Fibroblast of the aortic adventitia (primary cell): Measurements from ENCODE around the gene COL7A1. TPM values are rescaled to one million over a fixed set of nuclear protein-coding genes. Genes with fewer than 3 reads are reported as not detected.

Experiments used
- DNase-seq: peaks from one replicate; pipeline ENCODE4 v3.0.0-alpha.2; 2010; ENCODE audit warnings: low read depth
- H3K4me3 ChIP-seq: 2 replicates; pipeline ENCODE4 v1.5.1; 2011; ENCODE audit warnings: low read depth, mild to moderate bottlenecking, control low read depth, low read length, moderate library complexity
- total RNA-seq: library from RNA; depleted of rRNA; stranded (reverse); fragments of >200 nt; gene quantifications from 2 replicates; pipeline ENCODE4 v1.2.3, GENCODE V29; 2012; ENCODE audit warnings: low replicate concordance
- TF ChIP-seq, protein P1 (sequence below): IDR thresholded peaks from 2 replicates; pipeline ENCODE4 v1.5.1; 2011; ENCODE audit warnings: mild to moderate bottlenecking, low read length, control low read depth, inconsistent platforms; ENCODE audit not compliant: insufficient read depth

Gene COL7A1
- total RNA-seq: 8.6 and 10.2 TPM in 2 replicates

DNA sequence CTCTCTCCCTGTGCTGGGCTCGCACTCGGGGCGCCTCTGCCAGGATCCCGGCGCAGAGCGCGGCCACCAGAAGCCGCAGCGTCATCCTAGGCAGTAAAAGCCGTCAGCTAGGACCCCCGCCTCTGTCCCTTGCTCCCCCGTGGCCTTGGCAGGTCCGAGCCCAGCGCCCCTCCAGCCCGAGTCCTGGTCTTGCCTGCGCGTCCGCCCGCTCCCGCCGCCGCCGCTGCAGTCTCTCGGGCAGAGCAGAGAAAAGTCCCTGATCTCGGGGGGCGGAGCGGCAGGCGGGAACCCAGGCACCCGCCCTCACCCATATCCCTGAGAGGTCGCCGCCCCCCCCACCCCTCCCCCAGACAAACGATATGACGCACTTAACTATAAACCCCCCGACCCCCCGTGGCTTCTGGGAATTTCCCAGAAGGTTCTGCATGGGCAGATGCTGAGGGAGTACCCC lies at the start of gene COL7A1:
Gene COL7A1, minus strand, starts transcription at position 255 of the 451 bp plus-strand sequence. Its CDS starts 170 bp downstream, at position 85.
- no peak for DNase-seq
- TF ChIP-seq, protein P1, sequence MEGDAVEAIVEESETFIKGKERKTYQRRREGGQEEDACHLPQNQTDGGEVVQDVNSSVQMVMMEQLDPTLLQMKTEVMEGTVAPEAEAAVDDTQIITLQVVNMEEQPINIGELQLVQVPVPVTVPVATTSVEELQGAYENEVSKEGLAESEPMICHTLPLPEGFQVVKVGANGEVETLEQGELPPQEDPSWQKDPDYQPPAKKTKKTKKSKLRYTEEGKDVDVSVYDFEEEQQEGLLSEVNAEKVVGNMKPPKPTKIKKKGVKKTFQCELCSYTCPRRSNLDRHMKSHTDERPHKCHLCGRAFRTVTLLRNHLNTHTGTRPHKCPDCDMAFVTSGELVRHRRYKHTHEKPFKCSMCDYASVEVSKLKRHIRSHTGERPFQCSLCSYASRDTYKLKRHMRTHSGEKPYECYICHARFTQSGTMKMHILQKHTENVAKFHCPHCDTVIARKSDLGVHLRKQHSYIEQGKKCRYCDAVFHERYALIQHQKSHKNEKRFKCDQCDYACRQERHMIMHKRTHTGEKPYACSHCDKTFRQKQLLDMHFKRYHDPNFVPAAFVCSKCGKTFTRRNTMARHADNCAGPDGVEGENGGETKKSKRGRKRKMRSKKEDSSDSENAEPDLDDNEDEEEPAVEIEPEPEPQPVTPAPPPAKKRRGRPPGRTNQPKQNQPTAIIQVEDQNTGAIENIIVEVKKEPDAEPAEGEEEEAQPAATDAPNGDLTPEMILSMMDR: no peak
- peak within 1 kb of the TSS; percentile 61 for H3K4me3 ChIP-seq

DNA sequence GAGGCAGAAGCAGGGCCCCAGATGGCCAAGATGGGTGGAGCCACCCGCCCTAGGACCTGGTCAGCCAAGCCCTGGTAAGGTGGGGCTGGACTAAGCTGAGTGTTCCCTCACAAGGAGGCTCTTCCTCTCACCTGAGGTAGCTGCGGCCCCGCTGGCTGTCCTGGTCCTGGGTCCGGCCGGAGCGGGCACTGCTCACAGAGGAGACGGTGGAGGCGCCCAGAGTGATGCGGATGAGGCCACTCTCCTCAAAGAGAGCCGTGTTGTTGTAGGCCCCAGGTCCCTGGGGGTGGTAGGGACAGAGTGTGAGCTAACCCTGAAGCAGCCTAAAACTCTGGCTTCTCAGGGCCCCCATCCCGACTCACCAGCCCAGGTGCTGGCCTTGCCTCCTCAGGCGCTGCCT lies 47.5 kb upstream of the COL7A1 start:
- TF ChIP-seq, protein P1: no peak
- no peak for DNase-seq
- no peak overlapping the region for H3K4me3 ChIP-seq

DNA sequence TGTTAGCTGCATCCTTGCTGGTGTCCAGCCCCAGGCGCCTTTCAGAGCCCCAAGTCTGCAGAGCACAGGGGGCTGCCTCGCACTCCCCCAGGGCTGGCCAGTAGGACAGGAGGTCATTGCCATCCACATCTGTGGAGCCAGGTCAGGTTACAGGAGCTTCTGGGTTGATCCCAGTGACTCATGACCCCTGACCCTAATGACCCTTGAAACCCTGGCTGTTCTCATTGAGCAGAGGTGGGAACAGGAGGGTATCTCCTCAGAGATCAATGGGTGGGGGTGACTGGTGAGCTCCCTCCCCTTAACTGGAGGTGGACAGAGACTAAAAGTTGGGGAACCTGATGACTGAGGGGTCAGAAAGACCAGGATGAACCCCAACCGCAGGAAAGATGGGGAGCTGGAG lies 46.3 kb upstream of the COL7A1 start:
- no peak for DNase-seq
- TF ChIP-seq, protein P1: no peak
- no peak overlapping the region for H3K4me3 ChIP-seq

DNA sequence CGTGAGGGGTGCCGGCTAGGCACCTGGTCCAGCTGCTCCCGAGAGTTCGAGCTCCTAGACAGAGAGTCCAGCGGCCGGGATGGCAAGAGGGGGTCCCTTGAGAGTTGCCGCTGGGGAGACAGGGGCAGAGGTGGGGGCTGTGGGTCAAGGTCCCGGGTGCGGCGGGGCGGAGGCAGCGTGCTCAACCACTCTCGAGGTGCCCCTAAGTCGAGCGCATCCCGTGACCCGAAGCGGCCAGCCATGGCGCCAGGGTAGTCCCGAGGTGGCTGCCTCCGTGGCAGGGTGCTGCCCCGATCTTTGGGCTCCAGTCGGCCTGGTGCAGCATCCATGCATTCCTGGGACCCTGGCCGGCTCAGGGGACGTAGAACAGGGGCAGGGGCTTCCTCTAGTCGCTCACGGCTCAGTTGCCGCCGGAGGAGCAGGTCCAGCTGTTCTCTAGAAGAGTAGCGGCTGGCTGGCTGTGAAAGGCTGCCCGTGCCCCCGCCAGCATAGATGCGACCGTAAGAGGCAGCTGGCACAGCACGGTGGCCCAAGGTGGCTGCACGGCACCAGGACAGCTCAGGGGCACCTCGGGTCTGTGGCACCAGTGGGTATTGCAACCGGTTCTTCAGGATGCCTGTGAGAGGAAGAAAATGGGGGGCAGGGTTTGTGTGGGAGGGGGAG lies 44.9 kb upstream of the COL7A1 start:
- no peak overlapping the region for H3K4me3 ChIP-seq
- TF ChIP-seq, protein P1: no peak
- no peak for DNase-seq

DNA sequence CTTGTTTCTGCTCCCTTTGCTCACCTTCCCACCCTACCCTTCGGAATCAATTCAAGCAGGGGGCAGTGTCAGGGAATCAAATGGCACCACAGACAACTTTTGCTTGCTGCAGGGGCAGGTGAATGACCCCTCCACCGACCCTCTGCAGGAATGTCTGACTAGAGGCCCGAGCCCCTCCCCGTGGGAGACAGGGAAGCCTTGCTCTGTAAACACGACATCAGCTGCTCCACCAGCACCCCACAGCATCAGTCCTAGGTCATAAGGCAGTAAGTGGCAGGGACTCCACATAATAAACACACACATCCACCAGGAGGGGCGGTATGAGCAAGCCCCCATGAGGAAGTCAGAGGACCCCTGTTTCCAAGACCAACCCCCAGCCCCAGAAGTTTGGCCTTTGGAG lies 42.2 kb upstream of the COL7A1 start:
- no peak overlapping the region for H3K4me3 ChIP-seq
- no peak for DNase-seq
- TF ChIP-seq, protein P1: no peak

DNA sequence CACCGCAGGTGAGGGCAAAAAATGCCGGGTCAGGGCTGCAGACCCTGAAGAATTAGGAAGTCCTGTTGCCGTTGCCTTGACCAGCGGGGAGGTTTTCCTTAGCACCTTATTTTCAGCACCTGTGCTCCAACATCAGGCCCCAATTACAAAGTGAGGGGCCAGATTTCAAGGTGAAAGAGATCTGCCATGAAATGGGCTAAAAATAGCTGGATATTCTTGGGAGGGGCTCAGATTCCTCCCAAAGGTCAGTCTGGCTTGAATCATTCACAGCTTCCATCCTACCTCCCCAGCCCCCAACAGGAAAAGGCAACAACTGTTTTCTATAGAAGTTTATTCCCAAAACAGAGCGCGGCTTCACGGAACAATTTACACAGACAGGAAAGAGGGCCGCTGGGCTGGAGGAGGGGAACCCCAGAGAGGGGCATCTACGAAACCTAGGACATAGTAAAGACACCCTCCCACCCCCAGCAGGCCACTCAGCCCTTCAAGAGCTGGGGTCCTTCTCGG lies 41.1 kb upstream of the COL7A1 start:
- DNase-seq: no peak
- TF ChIP-seq, protein P1: no peak
- H3K4me3 ChIP-seq: peak overlapping the region; percentile 89
